Left lung (tissue), 10 donors: ENCODE data around the gene ANO1. TPM values are rescaled to one million over a fixed set of nuclear protein-coding genes. Genes with fewer than 3 reads are reported as not detected.

Source experiments
- ATAC-seq: fragments of 200-7000 bp; cut with Tn5 transposase; one replicate; pipeline ENCODE4 v1.9.1; 2020; ENCODE audit warnings: moderate library complexity
- DNase-seq, 4 donors: peaks; one replicate each; pipeline ENCODE4 v3.0.0-alpha.2; 2013 to 2020
- H3K27ac ChIP-seq, 2 donors: fragments of 200-600 bp; sonication (generic) in 1 of 2; one replicate each; pipeline versions ENCODE4 v1.5.0 to v1.8.0; 2020 to 2021
- H3K27me3 ChIP-seq, 2 donors: fragments of 200-600 bp; sonication (generic) in 1 of 2; one replicate each; pipeline versions ENCODE4 v1.5.0 to v1.8.0; 2020 to 2021
- H3K36me3 ChIP-seq, 2 donors: fragments of 200-600 bp; sonication (generic) in 1 of 2; one replicate each; pipeline versions ENCODE4 v1.5.0 to v1.8.0; 2020 to 2021
- H3K4me1 ChIP-seq, 2 donors: fragments of 200-600 bp; one replicate each; pipeline ENCODE4 v1.8.0; 2021
- H3K4me3 ChIP-seq, 2 donors: fragments of 200-600 bp; sonication (generic) in 1 of 2; one replicate each; pipeline versions ENCODE4 v1.5.0 to v1.8.0; 2020 to 2021; ENCODE audit warnings: mild to moderate bottlenecking in 1 of 2
- H3K9me3 ChIP-seq, 2 donors: fragments of 200-600 bp; sonication (generic) in 1 of 2; one replicate each; pipeline versions ENCODE4 v1.5.0 to v1.8.0; 2020 to 2021
- CTCF ChIP-seq, 2 donors: fragments of 200-600 bp; sonication (generic) in 1 of 2; IDR thresholded peaks; one replicate each; pipeline versions ENCODE4 v1.5.0 to v1.8.0; 2021; ENCODE audit warnings: antibody characterized with exemption in 2 of 2
- intact Hi-C, 2 donors: fragments of 100-400 bp; cut with DNase I; formaldehyde crosslinking; loops; one replicate each; pipeline versions ENCODE4 v1.11.2 to v1.14.2; 2022
- polyA plus RNA-seq, 6 donors: library from polyadenylated mRNA; unstranded; fragments of 120-200 nt; gene quantifications; one replicate each; pipeline ENCODE4 v1.2.1, GENCODE V29; 2013; ENCODE audit not compliant: insufficient read length in 6 of 6
- total RNA-seq, 2 donors: library from RNA; stranded (reverse); fragmentation: NEBNext Ultra II Directional; extraction: Animal tissue kit (Norgen Biotek cat#: 25700); gene quantifications; one replicate each; pipeline ENCODE4 v1.2.1, GENCODE V29; 2021
- donor health status: DM: no; HTN: yes; CAD: no.
- donor health status: DM: no; HTN: no; CAD: no.

ANO1 gene
- total and polyA plus RNA-seq, 8 donors: 4.9 to 13.2 (median 7.0) TPM

- no peaks in the 10 kb centered on the region for H3K4me1 ChIP-seq
- intact Hi-C loops: no loop called here
- H3K27me3 ChIP-seq: no peaks in the 10 kb centered on the region
- no peaks in the 10 kb centered on the region for H3K9me3 ChIP-seq
- no peak overlapping the region for H3K4me3 ChIP-seq
- no peaks in the 10 kb centered on the region for H3K36me3 ChIP-seq
- DNase-seq (no peak), ATAC-seq (no peak)
- no peak overlapping the region for H3K27ac ChIP-seq
- TF ChIP-seq CTCF (IDR thresholded peaks at IDR 0.05): no peak
These were observed 155.8 kb downstream of the ANO1 start for GRCh38 chr11:70233962-70234361.

Other genes with a start within 250 kb of the ANO1 start
- gene FADD, start 125.0 kb downstream of the ANO1 start, total RNA-seq: 10 to 100 TPM; 27.4 to 28.4 TPM
- gene FADD, start 125.0 kb downstream of the ANO1 start, polyA plus RNA-seq: 10 to 100 TPM; 10.6 to 15.8 (median 14.1) TPM
- gene PPFIA1, start 192.4 kb downstream of the ANO1 start, total RNA-seq: 10 to 100 TPM; 52.8 to 66.0 TPM
- gene PPFIA1, start 192.4 kb downstream of the ANO1 start, polyA plus RNA-seq: 10 to 100 TPM; 45.9 to 53.4 (median 48.5) TPM